PC-3 (cell line): ENCODE results near the gene PRICKLE4. TPM values are rescaled to one million over a fixed set of nuclear protein-coding genes. Genes with fewer than 3 reads are reported as not detected.

Source experiments
- ATAC-seq: fragments of 200-7000 bp; cut with Tn5 transposase; 2 replicates; pipeline ENCODE4 v1.9.1; 2020; ENCODE audit warnings: mild to moderate bottlenecking, moderate library complexity
- BruUV-seq: library from RNA; stranded (reverse); fragments of 400-500 nt; replicated peaks from 2 replicates; lab custom pipeline; 2021; lab: Mats Ljungman, UMichigan
- CTCF ChIA-PET: fragments of 300-600 bp; sonication (Branson Sonifier 250); formaldehyde crosslinking; loops from one replicate; lab custom pipeline; 2022; ENCODE audit warnings: antibody characterized with exemption; lab: Charles Lee
- POLR2A ChIA-PET: fragments of 300-600 bp; sonication (Branson Sonifier 250); formaldehyde crosslinking; loops from one replicate; lab custom pipeline; 2022; ENCODE audit warnings: antibody characterized with exemption; ENCODE audit not compliant: unreplicated experiment; lab: Charles Lee
- DNase-seq: peaks from one replicate; pipeline ENCODE4 v3.0.0-alpha.2; 2015
- H2AFZ ChIP-seq: fragments of 300-600 bp; sonication (generic); 2 replicates; pipeline ENCODE4 v1.6.0; 2016; ENCODE audit warnings: antibody characterized with exemption, low read length
- H3F3A ChIP-seq: fragments of 300-600 bp; sonication (generic); one replicate; pipeline ENCODE4 v1.6.0; 2017; ENCODE audit warnings: antibody characterized with exemption, low read length, control low read depth, mild to moderate bottlenecking; ENCODE audit not compliant: unreplicated experiment
- H3K27ac ChIP-seq: fragments of 300-600 bp; sonication (generic); 2 replicates; pipeline ENCODE4 v1.5.1; 2016; ENCODE audit warnings: mild to moderate bottlenecking, low read length
- H3K27me3 ChIP-seq: fragments of 300-600 bp; sonication (generic); 2 replicates; pipeline ENCODE4 v1.6.1; 2016; ENCODE audit warnings: low read length, mixed read lengths
- H3K36me3 ChIP-seq: fragments of 300-600 bp; sonication (generic); 2 replicates; pipeline ENCODE4 v1.6.1; 2016; ENCODE audit warnings: low read depth, mixed run types, low read length, mixed read lengths
- H3K4me1 ChIP-seq: fragments of 300-600 bp; sonication (generic); 2 replicates; pipeline ENCODE4 v1.5.1; 2016; ENCODE audit warnings: low read length; ENCODE audit not compliant: insufficient read depth
- H3K4me2 ChIP-seq: fragments of 300-600 bp; sonication (generic); 2 replicates; pipeline ENCODE4 v1.6.0; 2016; ENCODE audit warnings: low read length
- H3K4me3 ChIP-seq: fragments of 300-600 bp; sonication (generic); 2 replicates; pipeline ENCODE4 v1.5.1; 2016; ENCODE audit warnings: mild to moderate bottlenecking, low read length, mixed read lengths
- H3K79me2 ChIP-seq: fragments of 300-600 bp; sonication (generic); 2 replicates; pipeline ENCODE4 v1.6.1; 2017; ENCODE audit warnings: low read length, mixed read lengths
- H3K9ac ChIP-seq: fragments of 300-600 bp; sonication (generic); 2 replicates; pipeline ENCODE4 v1.6.0; 2016; ENCODE audit warnings: mild to moderate bottlenecking, low read length
- H3K9me2 ChIP-seq: fragments of 300-600 bp; sonication (generic); replicated peaks from 2 replicates; pipeline ENCODE4 v1.6.1; 2016; ENCODE audit warnings: mixed run types, low read length, mixed read lengths
- H3K9me3 ChIP-seq: fragments of 300-600 bp; sonication (generic); 2 replicates; pipeline ENCODE4 v1.6.1; 2016; ENCODE audit warnings: low read length, mixed read lengths
- H4K20me1 ChIP-seq: fragments of 300-600 bp; sonication (generic); 2 replicates; pipeline ENCODE4 v1.6.1; 2016; ENCODE audit warnings: low read length, mixed read lengths
- CTCF ChIP-seq: fragments of 300-600 bp; sonication (generic); conservative IDR thresholded peaks from 2 replicates; pipeline ENCODE4 v1.5.1; 2017; ENCODE audit warnings: antibody characterized with exemption, low read depth, mild to moderate bottlenecking, low read length
- EZH2 ChIP-seq: fragments of 300-600 bp; sonication (generic); IDR thresholded peaks from one replicate; pipeline ENCODE4 v1.6.1; 2017; ENCODE audit warnings: antibody characterized with exemption, mild to moderate bottlenecking, low read length; ENCODE audit not compliant: unreplicated experiment
- EZH2phosphoT487 ChIP-seq: fragments of 300-600 bp; sonication (generic); IDR thresholded peaks from 2 replicates; pipeline ENCODE4 v1.6.1; 2018; ENCODE audit warnings: mild to moderate bottlenecking, antibody characterized with exemption, low read length, borderline replicate concordance
- intact Hi-C: fragments of 100-400 bp; cut with micrococcal nuclease; formaldehyde crosslinking; loops from 2 replicates; pipeline ENCODE4 v1.9.0; 2023
- total RNA-seq: library from RNA; depleted of rRNA; stranded (reverse); fragments of >200 nt; gene quantifications from 2 replicates; pipeline ENCODE4 v1.2.3, GENCODE V29; 2014

The PRICKLE4 gene
- total RNA-seq, 1 experiment from 2014 or later: 0.26 TPM

- no peaks in the 10 kb centered on the region for H4K20me1 ChIP-seq
- H3K9me2 ChIP-seq: no peaks in the 10 kb centered on the region
- intact Hi-C loops: loop anchor here (10.0 kb wide), 1 partner anchor 167 kb away; no protein-coding TSS in a partner anchor
- TF ChIP-seq CTCF (no peak), EZH2 (no peak), EZH2phosphoT487 (no peak)
- no peaks in the 10 kb centered on the region for H3K27me3 ChIP-seq
- no peaks in the 10 kb centered on the region for H3K9me3 ChIP-seq
- CTCF ChIA-PET: no interaction called here
- no peak overlapping the region for H3K4me3 ChIP-seq
- H3K4me2 ChIP-seq: no peak overlapping the region
- no peak overlapping the region for H3K27ac ChIP-seq
- peaks cover 14% of the 10 kb centered on the region for H3K4me1 ChIP-seq
- POLR2A ChIA-PET: interaction anchor here (0.7 kb wide), 1 partner anchor 24 kb away, joined by 3 read pairs; the partner anchor contains the start of gene PGC
- H2AFZ ChIP-seq: no peak overlapping the region
- H3F3A ChIP-seq: no peaks in the 10 kb centered on the region
- no peaks in the 10 kb centered on the region; the same call in none of the 2 replicates for H3K36me3 ChIP-seq
- H3K9ac ChIP-seq: no peak overlapping the region
- no peaks in the 10 kb centered on the region for H3K79me2 ChIP-seq
- ATAC-seq (no peak), DNase-seq (no peak)
- BruUV-seq: no TSS peak
These were observed 9.3 kb upstream of the PRICKLE4 start for GRCh38 chr6:41771058-41771983.

GRCh38 chr6:41774841-41775240 is 5.7 kb upstream of the PRICKLE4 start:
- Histone ChIP-seq H4K20me1 (no peaks in the 10 kb centered on the region), H3K9me2 (no peaks in the 10 kb centered on the region), H3K4me1 (peaks cover 5% of the 10 kb centered on the region; the same call in 1 of the 2 replicates), H2AFZ (no peak overlapping the region), H3K9ac (no peak overlapping the region), H3K27me3 (no peaks in the 10 kb centered on the region), H3F3A (no peaks in the 10 kb centered on the region), H3K4me2 (no peak overlapping the region), H3K36me3 (no peaks in the 10 kb centered on the region; the same call in none of the 2 replicates), H3K79me2 (peaks cover 6% of the 10 kb centered on the region; the same call in 1 of the 2 replicates), H3K4me3 (no peak overlapping the region), H3K27ac (no peak overlapping the region), H3K9me3 (no peaks in the 10 kb centered on the region)
- TF ChIP-seq EZH2phosphoT487 (no peak), CTCF (no peak), EZH2 (no peak)
- ATAC-seq (no peak), DNase-seq (no peak)
- BruUV-seq: no TSS peak
- ChIA-PET CTCF (no interaction called here), POLR2A (no interaction called here)
- intact Hi-C loops: loop anchor here (10.0 kb wide), 1 partner anchor 170 kb away; no protein-coding TSS in a partner anchor
